Sciatic nerve (tissue), 2 donors: ENCODE data around the gene PITPNB. TPM values are rescaled to one million over a fixed set of nuclear protein-coding genes. Genes with fewer than 3 reads are reported as not detected.

Experiments
- ATAC-seq: fragments of 200-7000 bp; cut with Tn5 transposase; one replicate; pipeline ENCODE4 v1.9.1; 2020; ENCODE audit warnings: mild to moderate bottlenecking, moderate library complexity
- DNase-seq: peaks from one replicate; pipeline ENCODE4 v3.0.0-alpha.2; 2020; ENCODE audit warnings: low spot score
- intact Hi-C: fragments of 100-400 bp; cut with DNase I; formaldehyde crosslinking; loops from one replicate; pipeline ENCODE4 v1.14.2; 2022
- microRNA-seq: library from miRNA; unstranded; fragments of <30 nt; microRNA quantifications from one replicate; pipeline ENCODE4 v1.2.0, GENCODE V29; 2020
- total RNA-seq: library from RNA; stranded (reverse); fragmentation: NEBNext Ultra II Directional; extraction: Animal tissue kit (Norgen Biotek cat#: 25700); gene quantifications from one replicate; pipeline ENCODE4 v1.2.1, GENCODE V29; 2021
- donor health status: DM: no; HTN: no; CAD: no.
- donor health status: DM: no; HTN: no; CAD: no.

PITPNB gene
- total RNA-seq, 1 donor from 2014 or later: 88.8 TPM

DNA sequence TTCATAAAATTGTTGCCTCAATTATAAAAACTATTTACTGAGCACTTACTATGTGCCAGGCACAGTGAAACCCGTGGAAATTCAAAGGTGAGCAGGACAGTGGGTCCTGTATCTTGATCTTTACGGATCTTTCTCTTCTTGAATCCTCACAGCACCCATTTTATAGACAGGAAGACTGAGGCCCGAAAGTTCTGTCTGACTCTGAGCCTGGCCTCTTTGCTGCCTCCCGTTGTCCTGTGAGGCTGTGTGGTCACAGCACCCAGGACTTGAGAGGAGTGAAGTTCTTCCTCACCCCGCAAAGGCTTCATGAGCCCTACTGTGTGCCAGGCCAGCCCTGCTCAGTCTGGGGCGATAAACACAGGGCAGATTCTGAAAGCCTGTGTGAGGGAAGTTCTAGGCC lies 104.1 kb downstream of the PITPNB start:
- intact Hi-C loops: loop anchor here (10.0 kb wide), 1 partner anchor 1050 kb away; no protein-coding TSS in a partner anchor
- no peak for DNase-seq
- ATAC-seq: no peak

DNA sequence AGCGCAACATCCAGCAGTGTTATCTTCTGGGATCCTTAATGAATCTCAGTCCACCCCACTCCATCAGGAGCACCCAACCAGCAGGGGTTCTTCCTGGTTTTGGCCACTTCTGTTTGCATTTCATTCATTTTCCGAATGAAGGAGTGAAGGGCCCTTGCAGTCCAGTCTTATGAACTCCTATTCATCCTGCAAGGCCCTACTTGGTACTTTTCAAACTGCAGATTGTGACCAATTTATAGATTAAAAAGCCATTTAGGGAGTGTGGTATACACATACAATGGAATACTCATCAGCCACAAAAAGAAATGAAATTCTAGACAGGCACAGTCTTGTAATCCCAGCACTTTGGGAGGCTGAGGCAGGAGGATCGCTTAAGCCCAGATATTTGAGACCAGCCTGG lies 107.3 kb downstream of the PITPNB start:
- no peak for ATAC-seq
- DNase-seq: no peak
- intact Hi-C loops: loop anchor here (10.0 kb wide), 1 partner anchor 1047 kb away; no protein-coding TSS in a partner anchor

DNA sequence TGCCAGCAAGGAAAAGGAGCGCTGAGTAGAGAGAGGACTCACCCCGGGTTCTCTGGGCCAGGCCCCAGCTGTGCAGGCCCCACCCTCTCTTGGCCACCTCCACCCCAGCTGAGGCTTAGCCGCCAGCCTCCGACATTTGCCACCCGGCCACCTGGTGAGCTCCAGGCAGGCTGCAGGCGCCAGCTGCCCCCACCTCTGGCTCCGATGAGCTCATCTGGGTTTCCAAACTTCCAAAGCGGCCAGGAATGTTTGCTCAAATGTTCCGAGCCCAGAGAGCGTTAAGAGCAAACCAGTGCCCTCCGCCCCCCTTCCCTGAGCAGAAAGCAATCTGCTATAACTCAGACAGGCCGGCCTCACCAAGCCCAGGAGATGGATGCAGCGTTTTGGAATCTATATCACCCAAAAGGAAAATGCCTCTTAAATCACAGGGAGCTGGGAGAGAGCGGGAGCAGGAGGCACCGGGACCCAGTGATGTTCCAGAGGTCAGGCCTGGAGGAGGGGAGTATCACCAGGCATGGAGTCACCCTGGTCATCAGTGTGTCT lies 108.4 kb downstream of the PITPNB start:
- DNase-seq (no peak), ATAC-seq (peak; percentile 94)
- intact Hi-C loops: loop anchor here (10.0 kb wide), 1 partner anchor 1046 kb away; no protein-coding TSS in a partner anchor

DNA sequence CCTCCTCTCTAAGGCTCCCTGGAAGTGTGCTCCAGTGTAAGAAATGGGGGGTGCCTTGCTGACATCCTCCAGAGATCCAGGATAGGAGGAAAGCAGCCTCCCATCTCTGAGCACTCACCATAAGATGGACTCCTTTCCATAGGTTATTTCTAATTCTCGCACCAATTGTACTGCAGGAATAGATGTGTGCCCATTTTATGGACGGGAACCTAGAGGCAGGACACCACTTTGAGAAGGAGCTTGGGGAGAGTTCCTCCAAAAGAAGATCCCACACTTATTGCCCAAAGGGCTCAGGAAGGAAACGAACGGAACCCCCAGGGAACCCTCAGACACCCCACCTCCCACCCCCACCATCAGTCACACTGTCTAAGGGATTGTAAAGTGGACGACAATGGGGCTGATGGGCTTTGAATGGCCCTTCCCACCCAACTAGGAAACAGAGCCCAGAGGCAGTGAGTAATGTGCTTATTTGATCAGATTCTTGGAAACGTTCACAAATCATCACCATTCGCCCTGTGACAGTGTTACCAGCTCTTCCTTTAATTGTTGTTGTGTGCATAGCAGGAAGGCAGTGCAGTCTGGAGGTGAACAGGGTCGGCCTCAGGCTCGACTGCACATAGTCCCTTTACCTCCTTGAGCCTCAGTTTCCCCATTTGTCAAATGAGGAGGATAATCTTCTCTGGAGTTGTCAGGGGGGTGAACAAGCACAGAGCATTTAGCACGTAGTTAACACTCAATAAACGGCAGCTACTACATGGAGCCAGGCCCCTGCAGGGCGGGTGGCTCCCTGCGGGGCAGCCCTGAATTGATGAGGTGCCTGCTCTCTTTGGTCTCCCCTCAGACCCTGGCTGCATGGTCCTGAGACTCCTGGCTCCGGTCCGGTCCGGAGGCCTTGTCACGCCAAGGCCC lies 109.1 kb downstream of the PITPNB start:
- intact Hi-C loops: loop anchor here (10.0 kb wide), 2 partner anchors 205 to 1045 kb away; no protein-coding TSS in a partner anchor
- DNase-seq (no peak), ATAC-seq (peak; percentile 56)

DNA sequence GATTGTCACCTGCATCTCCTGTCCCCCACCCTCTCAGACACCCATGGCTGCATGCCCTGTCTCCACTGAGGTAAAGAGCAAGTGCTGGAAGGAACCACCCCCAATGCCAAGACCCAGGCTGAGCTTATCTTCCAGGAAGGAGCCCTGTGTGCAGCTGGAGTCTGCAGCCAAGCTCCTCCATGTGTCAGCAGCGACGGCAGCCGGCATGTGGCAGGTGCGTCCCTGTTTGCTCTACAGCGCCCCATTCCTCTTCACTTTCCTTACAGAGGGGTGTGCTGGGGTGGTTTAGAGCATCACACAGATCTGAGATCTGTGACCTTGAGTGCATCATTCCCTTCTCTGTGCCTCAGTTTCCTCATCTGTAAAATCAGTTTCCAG lies 109.8 kb downstream of the PITPNB start:
- intact Hi-C loops: loop anchor here (10.0 kb wide), 1 partner anchor 204 kb away; no protein-coding TSS in a partner anchor
- no peak for DNase-seq

DNA sequence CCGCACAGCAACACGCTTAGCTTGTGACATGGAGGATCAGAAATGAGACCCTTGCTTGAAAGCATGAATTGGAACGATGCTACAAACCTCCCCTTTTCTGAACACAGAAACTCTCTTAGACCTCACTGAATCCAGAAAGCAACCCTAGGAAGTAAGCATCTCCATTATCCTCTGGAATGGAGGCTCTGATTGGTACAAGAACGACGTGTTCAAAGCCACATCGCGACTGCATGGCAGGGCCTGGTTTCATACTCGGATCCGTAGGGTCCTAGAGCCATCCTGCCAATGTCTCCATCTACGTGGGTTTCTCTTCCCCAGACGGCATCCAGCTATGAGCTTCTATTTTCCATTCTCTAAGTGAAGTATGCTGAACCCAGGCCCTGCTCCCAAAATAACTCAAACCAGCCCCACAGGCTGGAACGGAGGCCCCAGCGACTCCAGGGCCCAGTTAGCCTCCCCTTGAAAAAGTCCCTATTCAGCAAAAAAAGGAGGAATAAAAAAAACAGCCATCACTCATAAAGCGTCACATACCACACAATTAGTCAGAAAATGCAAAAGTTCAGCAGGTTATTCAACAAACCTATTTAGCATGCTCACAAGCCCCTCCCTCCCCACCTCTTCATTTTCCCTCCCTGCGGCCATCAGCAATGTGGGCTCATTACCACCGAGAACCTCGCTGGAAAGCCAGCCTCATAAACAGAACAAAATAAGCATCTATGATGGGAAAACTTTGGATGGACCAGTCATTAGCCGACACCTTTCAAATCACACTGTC lies 110.4 kb downstream of the PITPNB start:
- ATAC-seq (no peak), DNase-seq (no peak)
- intact Hi-C loops: loop anchor here (10.0 kb wide), 1 partner anchor 204 kb away; no protein-coding TSS in a partner anchor

More for the DNA sequence above, 109.8 kb downstream of the PITPNB start:
- ATAC-seq: no peak

DNA sequence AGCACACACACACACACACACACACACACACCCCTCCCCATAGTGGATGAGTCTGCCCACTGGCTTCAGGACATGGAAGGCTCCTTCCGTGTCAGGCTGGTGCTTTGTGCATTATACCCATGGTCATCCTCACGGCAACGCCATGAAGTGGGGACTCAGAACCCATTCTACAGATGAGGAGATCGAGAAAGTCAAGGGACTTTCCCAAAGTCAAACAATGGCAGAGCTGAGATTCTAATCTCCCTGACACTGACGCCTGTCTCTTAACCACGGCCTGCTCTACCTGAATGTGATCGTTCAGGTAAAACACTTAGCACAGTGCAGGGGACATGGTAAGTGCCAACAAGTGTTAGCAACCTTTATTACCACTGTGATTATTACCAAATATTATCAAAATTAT lies 113.2 kb downstream of the PITPNB start:
- intact Hi-C loops: loop anchor here (10.0 kb wide), 1 partner anchor 201 kb away; no protein-coding TSS in a partner anchor
- ATAC-seq (no peak), DNase-seq (no peak)

DNA sequence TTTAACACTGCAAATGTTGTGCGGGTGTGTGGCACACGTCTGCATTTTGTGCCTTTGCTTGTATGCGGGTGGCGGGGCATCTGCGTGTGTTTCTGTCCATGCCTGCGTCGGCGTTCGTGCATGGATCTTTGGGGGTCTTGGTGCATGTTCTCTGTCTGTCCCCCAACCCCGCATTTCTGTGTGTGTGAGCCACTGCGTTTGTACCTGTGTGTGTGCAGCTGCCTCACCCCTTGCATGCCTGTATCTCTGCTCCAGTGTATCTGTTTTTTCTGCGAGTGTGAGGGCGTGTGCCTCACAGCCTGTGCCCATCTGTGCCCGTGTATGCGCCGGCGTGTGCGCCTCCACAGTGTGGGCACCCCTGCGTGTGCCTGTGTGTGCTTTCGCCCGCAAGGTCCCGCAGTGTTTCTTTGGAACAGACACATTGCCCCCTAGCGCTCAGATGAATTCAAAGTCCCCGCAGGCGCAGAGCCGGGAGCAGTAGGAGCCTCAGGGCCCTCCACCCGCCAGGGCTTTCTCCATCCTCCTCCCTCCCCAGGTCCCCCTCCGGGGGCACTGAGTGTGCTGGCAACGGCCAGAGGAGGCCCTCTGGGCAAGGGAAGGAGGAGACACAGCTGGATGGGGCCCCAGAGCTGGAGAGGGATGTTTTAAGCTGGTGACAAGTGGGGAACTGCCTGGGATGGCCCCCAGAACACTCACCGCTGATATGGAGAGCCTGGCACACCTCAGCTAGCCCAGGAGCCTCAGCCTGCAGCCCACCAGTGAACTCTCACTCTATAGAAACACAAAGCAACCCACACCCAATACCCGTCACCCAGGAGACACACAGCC lies 114.4 kb downstream of the PITPNB start:
- ATAC-seq: peak; percentile 72
- peak; percentile 84 for DNase-seq
- intact Hi-C loops: loop anchor here (5.0 to 10.0 kb wide), 2 partner anchors 200 to 402 kb away; no protein-coding TSS in a partner anchor

DNA sequence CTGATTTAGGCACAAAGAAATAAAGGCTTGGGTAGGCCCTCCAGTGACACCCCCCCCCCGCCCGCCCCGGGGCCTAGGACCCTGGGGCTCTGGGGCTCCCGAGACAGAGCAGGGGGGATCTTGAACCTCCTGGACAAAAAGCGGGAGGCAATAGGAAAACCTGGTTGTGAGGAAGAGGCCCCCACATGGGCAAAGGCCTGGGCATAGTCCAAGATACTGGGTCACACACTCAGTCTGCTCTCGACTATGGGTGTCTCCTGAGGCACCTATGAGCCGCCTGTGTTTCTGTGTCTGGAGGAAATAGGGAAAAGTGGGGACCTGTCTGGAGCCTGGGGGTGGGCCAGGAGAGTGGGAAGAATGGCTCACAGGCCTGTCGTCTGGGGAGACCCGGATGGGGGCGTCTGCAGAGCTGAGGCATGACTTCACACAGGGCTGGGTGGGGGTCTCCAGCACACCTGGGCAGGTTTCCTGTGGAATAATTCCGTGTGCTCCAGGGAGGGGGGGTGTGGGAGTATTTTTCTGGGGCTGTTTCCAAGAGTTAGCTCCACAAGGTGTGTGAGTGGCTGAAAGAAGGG lies 115.1 kb downstream of the PITPNB start:
- intact Hi-C loops: loop anchor here (5.0 to 10.0 kb wide), 2 partner anchors 199 to 402 kb away; no protein-coding TSS in a partner anchor
- ATAC-seq (no peak), DNase-seq (no peak)

DNA sequence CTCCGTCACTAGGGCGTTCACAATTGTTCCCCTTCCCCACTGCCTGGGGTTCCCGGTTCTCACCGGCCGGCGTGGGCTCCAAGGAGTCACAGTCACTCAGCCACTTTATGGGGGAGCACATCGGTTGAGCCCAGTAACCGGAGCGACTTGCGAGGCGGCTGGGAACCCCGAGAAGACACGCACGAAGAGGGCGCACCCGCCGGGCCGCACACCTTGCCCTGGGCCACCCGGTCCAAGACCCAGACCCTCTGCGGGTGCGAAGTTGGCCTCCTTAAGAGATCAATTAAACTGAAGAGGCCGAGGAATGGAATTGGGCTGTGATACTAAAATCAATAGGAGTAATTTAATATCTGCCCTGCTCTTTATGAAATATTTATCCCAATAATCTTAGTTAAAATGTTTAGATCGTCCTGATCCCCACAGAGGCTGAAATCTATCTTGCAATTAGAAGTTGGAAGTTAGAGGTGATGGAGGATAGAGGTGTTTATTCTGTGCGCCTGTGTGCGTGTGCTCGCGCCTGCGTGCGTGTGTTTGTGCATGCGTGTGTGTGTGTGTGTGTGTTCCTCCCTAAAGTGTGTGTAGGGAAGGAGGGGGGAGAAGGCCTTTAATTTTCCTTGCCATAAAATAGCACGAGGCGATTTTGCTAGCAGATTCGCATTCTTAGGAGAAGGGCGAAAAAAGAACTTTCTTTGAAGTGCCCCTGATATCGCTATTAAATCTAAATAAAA lies 116.5 kb downstream of the PITPNB start:
- intact Hi-C loops: loop anchor here (5.0 to 10.0 kb wide), 2 partner anchors 198 to 400 kb away; no protein-coding TSS in a partner anchor
- ATAC-seq: peak; percentile 7
- DNase-seq: no peak

Small RNA genes lying within 50 kb of the gene (microRNA-seq; reads per million reads assigned to microRNA genes)
- not detected for gene MIR3199-1
- not detected for gene MIR3199-2

Other genes with a start within 250 kb of the PITPNB start
- gene MN1, start 117.5 kb downstream of the PITPNB start, total RNA-seq: 10.4 TPM